Activated T-cell treated with anti-CD3 and anti-CD28 coated beads, Interleukin-2, amount 50 U/mL, for 24 hours (primary cell): Measurements from ENCODE around the gene CATSPERE.
"Not testable (repeated sequence)": the region's sequence is repeated elsewhere in the genome, so short reads cannot be mapped to it uniquely, and the experiment has no call there.

Experiments
- DNase-seq: peaks from one replicate; pipeline ENCODE4 v3.0.0-alpha.2; 2020
- H3K27ac Mint-ChIP-seq: 2 replicates; pipeline ENCODE4 v1.8.0; 2020; ENCODE audit warnings: mild to moderate bottlenecking, mixed read lengths
- H3K27me3 Mint-ChIP-seq: 2 replicates; pipeline ENCODE4 v1.8.0; 2020; ENCODE audit warnings: mixed read lengths
- H3K36me3 Mint-ChIP-seq: 2 replicates; pipeline ENCODE4 v1.8.0; 2020; ENCODE audit warnings: low read depth, mixed read lengths
- H3K4me1 Mint-ChIP-seq: 2 replicates; pipeline ENCODE4 v1.8.0; 2020; ENCODE audit warnings: low read depth, mixed read lengths
- H3K4me3 Mint-ChIP-seq: 2 replicates; pipeline ENCODE4 v1.8.0; 2020; ENCODE audit warnings: mild to moderate bottlenecking, moderate library complexity, mixed read lengths
- H3K9me3 Mint-ChIP-seq: 2 replicates; pipeline ENCODE4 v1.8.0; 2020; ENCODE audit warnings: mixed read lengths

CATSPERE gene

GRCh38 chr1:244651956-244652622, 191.0 kb downstream of the CATSPERE start:
- no peaks in the 10 kb centered on the region for H3K27me3 Mint-ChIP-seq
- DNase-seq: no peak
- H3K4me1 Mint-ChIP-seq: peaks cover 12% of the 10 kb centered on the region
- H3K4me3 Mint-ChIP-seq: peak overlapping the region; percentile 80
- peak overlapping the region; percentile 94 for H3K27ac Mint-ChIP-seq
- H3K9me3 Mint-ChIP-seq: no peaks in the 10 kb centered on the region
- peaks cover 10% of the 10 kb centered on the region for H3K36me3 Mint-ChIP-seq

GRCh38 chr1:244652623-244653438, 191.8 kb downstream of the CATSPERE start, which contains the start of gene DESI2:
Gene DESI2 (plus strand): TSS chr1:244653126. CDS start chr1:244653314, 188 bp downstream.
- peaks cover 19% of the 10 kb centered on the region for H3K4me1 Mint-ChIP-seq
- peak; percentile 98 for DNase-seq
- H3K9me3 Mint-ChIP-seq: no peaks in the 10 kb centered on the region
- peak within 1 kb of the TSS; percentile 80 for H3K4me3 Mint-ChIP-seq
- no peaks in the 10 kb centered on the region for H3K27me3 Mint-ChIP-seq
- peak within 1 kb of the TSS; percentile 94 for H3K27ac Mint-ChIP-seq
- peaks cover 17% of the 10 kb centered on the region for H3K36me3 Mint-ChIP-seq

- H3K27me3 Mint-ChIP-seq: no peaks in the 10 kb centered on the region
- H3K27ac Mint-ChIP-seq: no peak overlapping the region
- peaks cover 24% of the 10 kb centered on the region for H3K36me3 Mint-ChIP-seq
- no peak overlapping the region for H3K4me3 Mint-ChIP-seq
- peaks cover 27% of the 10 kb centered on the region for H3K4me1 Mint-ChIP-seq
- DNase-seq: no peak
- H3K9me3 Mint-ChIP-seq: no peaks in the 10 kb centered on the region
Observed at GRCh38 chr1:244653439-244654107, 192.5 kb downstream of the CATSPERE start.

- Mint-ChIP-seq H3K4me3 (no peak overlapping the region), H3K27me3 (no peaks in the 10 kb centered on the region), H3K9me3 (no peaks in the 10 kb centered on the region), H3K36me3 (peaks cover 31% of the 10 kb centered on the region), H3K27ac (no peak overlapping the region), H3K4me1 (peaks cover 31% of the 10 kb centered on the region)
- no peak for DNase-seq
Observed at GRCh38 chr1:244654108-244655038, 193.3 kb downstream of the CATSPERE start.

GRCh38 chr1:244655186-244655585, 194.1 kb downstream of the CATSPERE start:
- Mint-ChIP-seq H3K4me1 (peaks cover 33% of the 10 kb centered on the region), H3K36me3 (peaks cover 39% of the 10 kb centered on the region), H3K27me3 (no peaks in the 10 kb centered on the region), H3K27ac (no peak overlapping the region), H3K9me3 (no peaks in the 10 kb centered on the region), H3K4me3 (no peak overlapping the region)
- no peak for DNase-seq

- Mint-ChIP-seq H3K4me1 (peaks cover 27% of the 10 kb centered on the region), H3K27me3 (no peaks in the 10 kb centered on the region), H3K36me3 (peaks cover 50% of the 10 kb centered on the region), H3K9me3 (no peaks in the 10 kb centered on the region), H3K27ac (no peak overlapping the region), H3K4me3 (no peak overlapping the region)
- DNase-seq: no peak
Observed at GRCh38 chr1:244657421-244657820, 196.3 kb downstream of the CATSPERE start.

GRCh38 chr1:244659694-244660093, 198.6 kb downstream of the CATSPERE start:
- no peak overlapping the region for H3K27ac Mint-ChIP-seq
- no peak for DNase-seq
- no peaks in the 10 kb centered on the region for H3K9me3 Mint-ChIP-seq
- H3K27me3 Mint-ChIP-seq: no peaks in the 10 kb centered on the region
- H3K4me1 Mint-ChIP-seq: peaks cover 35% of the 10 kb centered on the region
- peaks cover 55% of the 10 kb centered on the region for H3K36me3 Mint-ChIP-seq
- no peak overlapping the region for H3K4me3 Mint-ChIP-seq

- Mint-ChIP-seq H3K4me3 (no peak overlapping the region), H3K9me3 (no peaks in the 10 kb centered on the region), H3K4me1 (peaks cover 35% of the 10 kb centered on the region), H3K27me3 (no peaks in the 10 kb centered on the region), H3K27ac (no peak overlapping the region), H3K36me3 (peaks cover 55% of the 10 kb centered on the region)
- no peak for DNase-seq
Observed at GRCh38 chr1:244660595-244660994, 199.5 kb downstream of the CATSPERE start.

- not testable (repeated sequence) for DNase-seq, H3K9me3 Mint-ChIP-seq, H3K27me3 Mint-ChIP-seq, H3K4me3 Mint-ChIP-seq, H3K27ac Mint-ChIP-seq
- Mint-ChIP-seq H3K36me3 (peaks cover 49% of the 10 kb centered on the region), H3K4me1 (peaks cover 35% of the 10 kb centered on the region)
Observed at GRCh38 chr1:244661569-244662312, 200.7 kb downstream of the CATSPERE start.

GRCh38 chr1:244662599-244662998, 201.5 kb downstream of the CATSPERE start:
- Mint-ChIP-seq H3K4me1 (peaks cover 36% of the 10 kb centered on the region), H3K36me3 (peaks cover 40% of the 10 kb centered on the region), H3K27me3 (no peaks in the 10 kb centered on the region), H3K27ac (no peak overlapping the region), H3K4me3 (no peak overlapping the region), H3K9me3 (no peaks in the 10 kb centered on the region)
- no peak for DNase-seq

GRCh38 chr1:244664353-244664752, 203.3 kb downstream of the CATSPERE start:
- no peak overlapping the region for H3K27ac Mint-ChIP-seq
- no peaks in the 10 kb centered on the region for H3K9me3 Mint-ChIP-seq
- no peak for DNase-seq
- H3K27me3 Mint-ChIP-seq: no peaks in the 10 kb centered on the region
- peaks cover 27% of the 10 kb centered on the region for H3K36me3 Mint-ChIP-seq
- no peak overlapping the region for H3K4me3 Mint-ChIP-seq
- H3K4me1 Mint-ChIP-seq: peaks cover 27% of the 10 kb centered on the region

- H3K9me3 Mint-ChIP-seq: no peaks in the 10 kb centered on the region
- peaks cover 26% of the 10 kb centered on the region for H3K4me1 Mint-ChIP-seq
- no peak for DNase-seq
- H3K27me3 Mint-ChIP-seq: no peaks in the 10 kb centered on the region
- no peak overlapping the region for H3K27ac Mint-ChIP-seq
- no peak overlapping the region for H3K4me3 Mint-ChIP-seq
- peaks cover 22% of the 10 kb centered on the region for H3K36me3 Mint-ChIP-seq
Observed at GRCh38 chr1:244665771-244666217, 204.7 kb downstream of the CATSPERE start.

- H3K36me3 Mint-ChIP-seq: peaks cover 28% of the 10 kb centered on the region
- not testable (repeated sequence) for H3K9me3 Mint-ChIP-seq, H3K4me3 Mint-ChIP-seq, H3K27me3 Mint-ChIP-seq, DNase-seq, H3K27ac Mint-ChIP-seq
- H3K4me1 Mint-ChIP-seq: peaks cover 26% of the 10 kb centered on the region
Observed at GRCh38 chr1:244666672-244667418, 205.8 kb downstream of the CATSPERE start.
